HG03432 (cell line): ENCODE data around the gene UBASH3B.

Experiments
- ATAC-seq: cut with Tn5 transposase; IDR thresholded peaks from one replicate; pipeline ENCODE4 v1.9.1; 2021; ENCODE audit warnings: mild to moderate bottlenecking, moderate library complexity; ENCODE audit not compliant: unreplicated experiment

UBASH3B gene

DNA sequence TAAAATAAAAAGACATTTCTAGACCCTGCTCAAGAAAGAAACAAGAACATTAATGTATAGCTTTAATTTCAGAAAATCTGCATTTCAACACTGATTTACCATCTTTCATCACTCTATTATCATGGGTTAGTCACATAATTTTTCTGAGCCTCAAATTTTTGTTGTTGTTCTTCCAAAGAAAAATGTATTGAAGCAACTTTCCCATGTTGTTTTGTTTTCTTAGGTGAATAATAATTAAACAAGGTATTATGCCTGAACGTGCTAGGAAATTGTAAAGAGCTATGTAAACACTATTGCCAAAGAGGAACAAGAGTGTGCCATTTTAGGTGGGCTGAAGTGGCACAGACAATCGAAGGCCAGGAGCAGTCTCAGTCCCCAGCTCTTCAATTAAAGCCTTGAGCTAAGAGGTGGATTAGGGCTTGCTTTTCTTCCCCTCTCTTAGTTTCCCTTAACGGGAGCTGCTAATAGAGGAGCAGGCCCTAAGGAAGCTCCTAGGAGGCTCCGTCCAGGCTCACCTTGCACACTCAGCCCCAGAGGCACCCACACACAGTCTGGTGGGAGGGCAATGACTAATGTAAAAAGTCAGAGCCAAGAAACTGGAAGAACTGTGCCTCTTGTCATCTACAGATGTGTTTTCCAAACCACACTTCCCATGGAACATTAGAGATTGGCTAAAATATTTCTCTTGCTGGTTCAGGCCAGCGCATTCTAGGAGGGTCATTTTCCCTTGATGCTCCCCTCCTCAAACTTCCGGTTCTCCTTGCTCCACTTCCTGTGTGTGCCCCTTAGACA is 8.8 kb upstream of the UBASH3B start:
- ATAC-seq = no peak

- no peak for ATAC-seq
Observed at GRCh38 chr11:122647736-122648275, 7.7 kb upstream of the UBASH3B start.

GRCh38 chr11:122649116-122649515 is 6.4 kb upstream of the UBASH3B start:
- no peak for ATAC-seq

GRCh38 chr11:122650619-122651018 is 4.9 kb upstream of the UBASH3B start:
- no peak for ATAC-seq

- ATAC-seq = no peak
Observed at GRCh38 chr11:122652495-122652894, 3.0 kb upstream of the UBASH3B start.

DNA sequence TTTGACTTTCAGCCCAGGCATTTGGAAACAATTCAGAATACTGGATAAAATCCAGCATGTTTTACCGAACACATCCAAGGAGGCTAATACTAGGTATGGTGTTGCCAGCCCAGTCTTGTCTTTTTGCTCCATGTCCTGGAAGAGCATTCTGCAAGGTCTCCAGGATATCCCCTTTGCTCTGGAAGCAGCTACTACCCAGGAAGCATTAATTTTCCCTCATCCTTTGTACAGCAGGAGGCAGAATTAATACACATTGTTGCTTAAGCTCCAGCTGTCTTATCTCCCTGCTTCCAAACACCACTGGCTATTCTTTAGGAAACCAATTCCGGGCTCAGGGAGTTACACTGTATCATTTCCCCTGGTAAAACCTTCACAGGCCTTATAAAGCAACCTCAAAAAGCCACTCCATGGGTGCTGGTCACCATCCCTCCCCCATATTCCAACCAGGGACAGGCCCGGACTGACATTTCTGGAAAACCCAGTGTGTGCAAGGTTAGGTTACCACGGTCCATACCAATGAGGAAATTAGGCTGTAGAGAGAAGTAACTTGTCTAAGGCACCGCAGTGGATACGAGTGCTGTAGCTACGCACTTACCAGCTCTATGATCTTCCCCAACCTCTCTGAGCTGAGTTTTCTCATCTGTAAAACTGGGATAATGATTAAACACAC is 1.5 kb upstream of the UBASH3B start:
- no peak for ATAC-seq

GRCh38 chr11:122656073-122656630 is 630 bp downstream of the UBASH3B start:
- peak; percentile 51 for ATAC-seq

GRCh38 chr11:122656631-122657101 is 1.1 kb downstream of the UBASH3B start:
- no peak for ATAC-seq

GRCh38 chr11:122659676-122660554 is 4.4 kb downstream of the UBASH3B start:
- no peak for ATAC-seq

DNA sequence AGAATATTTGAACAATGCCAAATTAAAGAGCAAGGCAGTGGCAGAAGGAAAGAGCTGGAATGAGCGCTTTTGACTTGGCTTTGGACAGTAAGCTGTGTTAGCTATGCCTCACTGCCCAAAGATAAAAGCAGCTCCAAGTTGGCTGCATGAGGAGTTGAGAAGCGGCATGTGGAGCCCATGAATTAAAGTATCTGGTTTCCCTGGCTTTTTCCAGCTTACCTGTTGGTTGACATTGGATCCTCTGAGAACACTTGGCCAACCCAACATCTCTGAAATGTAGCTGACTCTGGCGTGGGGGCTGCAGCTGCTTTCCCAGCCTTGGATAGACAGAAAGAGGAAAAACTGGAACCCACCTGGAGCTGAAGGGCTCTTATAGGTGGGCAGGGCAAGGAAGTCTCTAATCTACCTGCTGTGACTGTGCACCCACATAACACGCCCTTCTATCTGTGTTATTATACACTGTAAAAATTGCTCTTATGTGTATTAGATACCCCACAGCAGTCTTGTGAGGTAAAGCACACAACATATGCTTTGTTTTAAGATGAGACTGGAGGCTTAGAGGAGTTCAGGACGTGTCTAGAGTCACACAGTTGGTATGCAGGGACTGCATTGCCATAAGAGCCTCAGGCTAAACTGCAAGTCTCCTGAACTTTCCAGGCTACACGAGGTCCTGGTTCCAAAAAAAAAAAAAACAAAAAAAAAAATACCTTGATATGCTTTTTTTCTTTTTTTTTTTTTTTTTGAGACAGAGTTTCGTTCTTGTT is 5.8 kb downstream of the UBASH3B start:
- no peak for ATAC-seq

- ATAC-seq = no peak
Observed at GRCh38 chr11:122663056-122663740, 7.7 kb downstream of the UBASH3B start.

- no peak for ATAC-seq
Observed at GRCh38 chr11:122663764-122664163, 8.2 kb downstream of the UBASH3B start.

GRCh38 chr11:122664188-122664587 is 8.7 kb downstream of the UBASH3B start:
- no peak for ATAC-seq

DNA sequence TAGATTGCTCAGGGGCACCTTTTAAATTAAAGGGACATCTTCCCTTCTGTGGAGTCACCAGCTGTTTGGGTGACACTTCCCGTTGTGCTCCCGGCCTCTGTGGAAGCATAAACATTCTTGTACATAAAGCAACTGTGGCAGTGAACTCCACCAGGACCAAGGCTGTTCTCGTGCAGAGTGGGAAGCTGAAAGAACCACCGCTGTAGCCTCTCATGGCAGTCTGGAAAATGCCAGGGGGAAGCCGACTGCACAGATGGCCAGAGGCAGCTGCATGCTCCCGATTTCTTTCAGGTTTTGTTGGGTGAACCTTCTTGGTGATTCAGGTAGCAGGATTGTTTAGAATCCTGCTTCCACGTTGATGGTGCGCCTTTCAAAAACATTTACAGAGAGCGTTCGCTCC is 10.3 kb downstream of the UBASH3B start:
- ATAC-seq = no peak

DNA sequence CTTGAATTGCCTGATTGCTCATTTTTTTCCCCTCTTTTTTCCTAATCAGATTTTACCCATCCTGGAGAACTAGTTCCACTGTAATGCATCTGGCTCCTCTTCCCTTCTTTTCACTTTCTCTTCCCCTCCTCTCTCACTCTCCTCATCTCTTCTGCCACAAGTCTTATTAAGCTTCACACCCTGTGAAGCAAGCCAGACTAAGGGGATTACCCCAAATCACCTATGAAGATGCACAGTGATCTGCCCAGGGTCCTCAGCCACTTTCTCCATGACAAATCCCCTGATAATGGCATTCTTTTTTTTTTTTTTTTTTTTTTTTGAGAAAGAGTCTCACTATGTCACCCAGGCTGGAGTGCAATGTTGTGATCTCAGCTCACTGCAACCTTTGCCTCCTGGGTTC is 11.2 kb downstream of the UBASH3B start:
- no peak for ATAC-seq

DNA sequence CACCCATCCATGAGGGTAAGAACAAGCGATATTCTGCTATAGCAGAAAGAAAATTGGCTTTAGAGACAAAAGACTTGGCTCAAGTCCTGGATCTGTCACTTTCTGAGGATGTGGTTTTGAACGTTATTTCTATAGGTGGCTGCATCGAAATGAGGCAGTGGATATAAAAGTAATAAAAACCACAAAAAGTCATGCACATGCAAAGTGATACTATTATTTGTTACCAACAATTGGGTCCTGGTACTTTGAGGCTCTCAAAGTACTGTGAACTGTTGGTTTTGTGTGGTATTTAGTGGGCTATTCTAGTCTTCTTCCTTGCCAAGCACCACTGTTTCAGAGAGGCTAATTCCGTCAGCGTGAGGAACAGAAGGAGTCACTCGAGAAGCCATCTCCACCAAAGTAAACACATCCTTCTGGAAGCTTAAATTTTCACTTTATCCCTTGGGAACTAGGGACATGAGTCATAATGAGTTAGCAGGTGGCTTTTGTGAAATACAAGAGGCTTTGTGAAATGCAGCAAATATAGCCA is 13.1 kb downstream of the UBASH3B start:
- no peak for ATAC-seq

- ATAC-seq = no peak
Observed at GRCh38 chr11:122670131-122670530, 14.6 kb downstream of the UBASH3B start.

- no peak for ATAC-seq
Observed at GRCh38 chr11:122671400-122671891, 15.9 kb downstream of the UBASH3B start.

DNA sequence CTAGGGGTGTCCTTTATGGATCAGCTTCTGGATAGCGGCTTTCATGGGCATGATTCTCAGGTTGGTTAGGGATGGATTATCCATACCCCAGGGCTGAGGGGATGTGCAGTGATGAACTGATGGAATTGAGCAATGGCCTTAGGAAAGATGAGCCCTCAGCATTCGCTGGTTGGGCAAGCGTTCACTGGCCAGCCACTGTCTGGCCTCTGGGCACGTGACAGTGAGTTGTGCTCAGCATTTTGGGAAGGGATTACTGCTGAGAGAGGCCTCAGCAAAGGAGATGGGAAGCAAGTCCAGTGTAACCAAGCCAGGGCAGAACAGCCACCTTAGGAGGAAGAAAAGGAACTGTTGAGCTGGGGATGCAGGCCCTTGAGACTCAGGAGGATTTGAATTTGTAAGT is 17.4 kb downstream of the UBASH3B start:
- no peak for ATAC-seq
